GM23338 (cell line): ENCODE results near the gene TBC1D9.

Experiments used
- CREB1 ChIP-seq: fragments of 250-450 bp; sonication (Bioruptor Pico); IDR thresholded peaks from 2 replicates; pipeline ENCODE4 v1.5.0; 2020; ENCODE audit warnings: low read depth, mild to moderate bottlenecking, moderate library complexity
- EZH2 ChIP-seq: fragments of 200-600 bp; sonication (generic); IDR thresholded peaks from one replicate; pipeline ENCODE4 v1.8.0; 2017; ENCODE audit warnings: antibody characterized with exemption, mild to moderate bottlenecking, low read depth; ENCODE audit not compliant: unreplicated experiment
- EZH2phosphoT487 ChIP-seq: fragments of 200-600 bp; sonication (generic); IDR thresholded peaks from one replicate; pipeline ENCODE4 v1.8.1; 2018; ENCODE audit warnings: antibody characterized with exemption; ENCODE audit not compliant: unreplicated experiment
- JUNB ChIP-seq: IDR thresholded peaks from one replicate; pipeline ENCODE4 v1.6.1; 2016; ENCODE audit warnings: antibody characterized with exemption; ENCODE audit not compliant: unreplicated experiment
- NANOG ChIP-seq: IDR thresholded peaks from 2 replicates; pipeline ENCODE4 v1.6.1; 2016; ENCODE audit warnings: antibody characterized with exemption, borderline replicate concordance
- POLR2AphosphoS5 ChIP-seq: IDR thresholded peaks from 2 replicates; pipeline ENCODE4 v1.6.1; 2016; ENCODE audit warnings: antibody characterized with exemption, low read depth
- REST ChIP-seq: IDR thresholded peaks from one replicate; pipeline ENCODE4 v1.6.1; 2018; ENCODE audit warnings: antibody characterized with exemption; ENCODE audit not compliant: unreplicated experiment
- STAT1 ChIP-seq: IDR thresholded peaks from one replicate; pipeline ENCODE4 v1.6.1; 2016; ENCODE audit warnings: antibody characterized with exemption; ENCODE audit not compliant: unreplicated experiment
- ZNF114 ChIP-seq: fragments of 250-450 bp; sonication (Bioruptor Pico); IDR thresholded peaks from 2 replicates; pipeline ENCODE4 v1.5.0; 2020; ENCODE audit warnings: mild to moderate bottlenecking, moderate library complexity
- ZNF462 ChIP-seq: fragments of 250-450 bp; sonication (Bioruptor Pico); IDR thresholded peaks from 2 replicates; pipeline ENCODE4 v1.5.0; 2020; ENCODE audit warnings: mild to moderate bottlenecking, moderate library complexity
- TF ChIP-seq, protein P1 (sequence below), 2 experiments: fragments of 200-600 bp in 1 of 2; sonication (generic) in 1 of 2; conservative IDR thresholded peaks; 2 replicates each; pipeline versions ENCODE4 v1.5.1 to v1.6.1; 2016 to 2017; ENCODE audit warnings: antibody characterized with exemption in 2 of 2, low read depth in 2 of 2, mild to moderate bottlenecking in 2 of 2, moderate library complexity in 1 of 2
- TF ChIP-seq, protein P2 (sequence below): IDR thresholded peaks from 2 replicates; pipeline ENCODE4 v1.6.1; 2016; ENCODE audit warnings: antibody characterized with exemption

GRCh38 chr4:140789759-140790158, 33.6 kb upstream of the TBC1D9 start:
- TF ChIP-seq, protein P1, sequence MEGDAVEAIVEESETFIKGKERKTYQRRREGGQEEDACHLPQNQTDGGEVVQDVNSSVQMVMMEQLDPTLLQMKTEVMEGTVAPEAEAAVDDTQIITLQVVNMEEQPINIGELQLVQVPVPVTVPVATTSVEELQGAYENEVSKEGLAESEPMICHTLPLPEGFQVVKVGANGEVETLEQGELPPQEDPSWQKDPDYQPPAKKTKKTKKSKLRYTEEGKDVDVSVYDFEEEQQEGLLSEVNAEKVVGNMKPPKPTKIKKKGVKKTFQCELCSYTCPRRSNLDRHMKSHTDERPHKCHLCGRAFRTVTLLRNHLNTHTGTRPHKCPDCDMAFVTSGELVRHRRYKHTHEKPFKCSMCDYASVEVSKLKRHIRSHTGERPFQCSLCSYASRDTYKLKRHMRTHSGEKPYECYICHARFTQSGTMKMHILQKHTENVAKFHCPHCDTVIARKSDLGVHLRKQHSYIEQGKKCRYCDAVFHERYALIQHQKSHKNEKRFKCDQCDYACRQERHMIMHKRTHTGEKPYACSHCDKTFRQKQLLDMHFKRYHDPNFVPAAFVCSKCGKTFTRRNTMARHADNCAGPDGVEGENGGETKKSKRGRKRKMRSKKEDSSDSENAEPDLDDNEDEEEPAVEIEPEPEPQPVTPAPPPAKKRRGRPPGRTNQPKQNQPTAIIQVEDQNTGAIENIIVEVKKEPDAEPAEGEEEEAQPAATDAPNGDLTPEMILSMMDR (conservative IDR thresholded peaks at IDR 0.05; ENCODE audit: low read depth in 2 of 2): no peak
- TF ChIP-seq EZH2 (no peak), POLR2AphosphoS5 (no peak), EZH2phosphoT487 (no peak), ZNF462 (CRISPR knock-in tag) (no peak), REST (no peak), CREB1 (CRISPR knock-in tag) (no peak), JUNB (no peak), ZNF114 (CRISPR knock-in tag) (no peak), STAT1 (no peak), NANOG (no peak)
- TF ChIP-seq, protein P2, sequence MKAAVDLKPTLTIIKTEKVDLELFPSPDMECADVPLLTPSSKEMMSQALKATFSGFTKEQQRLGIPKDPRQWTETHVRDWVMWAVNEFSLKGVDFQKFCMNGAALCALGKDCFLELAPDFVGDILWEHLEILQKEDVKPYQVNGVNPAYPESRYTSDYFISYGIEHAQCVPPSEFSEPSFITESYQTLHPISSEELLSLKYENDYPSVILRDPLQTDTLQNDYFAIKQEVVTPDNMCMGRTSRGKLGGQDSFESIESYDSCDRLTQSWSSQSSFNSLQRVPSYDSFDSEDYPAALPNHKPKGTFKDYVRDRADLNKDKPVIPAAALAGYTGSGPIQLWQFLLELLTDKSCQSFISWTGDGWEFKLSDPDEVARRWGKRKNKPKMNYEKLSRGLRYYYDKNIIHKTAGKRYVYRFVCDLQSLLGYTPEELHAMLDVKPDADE: no peak
